GM04503 (cell line): ENCODE data around the gene MAP3K15.
A peak's percentile ranks its signal among the peaks of the same experiment; 100 is the strongest.

Source experiments
- DNase-seq: peaks from one replicate; pipeline ENCODE4 v3.0.0-alpha.2; 2012; ENCODE audit warnings: low read depth

Gene MAP3K15, protein sequence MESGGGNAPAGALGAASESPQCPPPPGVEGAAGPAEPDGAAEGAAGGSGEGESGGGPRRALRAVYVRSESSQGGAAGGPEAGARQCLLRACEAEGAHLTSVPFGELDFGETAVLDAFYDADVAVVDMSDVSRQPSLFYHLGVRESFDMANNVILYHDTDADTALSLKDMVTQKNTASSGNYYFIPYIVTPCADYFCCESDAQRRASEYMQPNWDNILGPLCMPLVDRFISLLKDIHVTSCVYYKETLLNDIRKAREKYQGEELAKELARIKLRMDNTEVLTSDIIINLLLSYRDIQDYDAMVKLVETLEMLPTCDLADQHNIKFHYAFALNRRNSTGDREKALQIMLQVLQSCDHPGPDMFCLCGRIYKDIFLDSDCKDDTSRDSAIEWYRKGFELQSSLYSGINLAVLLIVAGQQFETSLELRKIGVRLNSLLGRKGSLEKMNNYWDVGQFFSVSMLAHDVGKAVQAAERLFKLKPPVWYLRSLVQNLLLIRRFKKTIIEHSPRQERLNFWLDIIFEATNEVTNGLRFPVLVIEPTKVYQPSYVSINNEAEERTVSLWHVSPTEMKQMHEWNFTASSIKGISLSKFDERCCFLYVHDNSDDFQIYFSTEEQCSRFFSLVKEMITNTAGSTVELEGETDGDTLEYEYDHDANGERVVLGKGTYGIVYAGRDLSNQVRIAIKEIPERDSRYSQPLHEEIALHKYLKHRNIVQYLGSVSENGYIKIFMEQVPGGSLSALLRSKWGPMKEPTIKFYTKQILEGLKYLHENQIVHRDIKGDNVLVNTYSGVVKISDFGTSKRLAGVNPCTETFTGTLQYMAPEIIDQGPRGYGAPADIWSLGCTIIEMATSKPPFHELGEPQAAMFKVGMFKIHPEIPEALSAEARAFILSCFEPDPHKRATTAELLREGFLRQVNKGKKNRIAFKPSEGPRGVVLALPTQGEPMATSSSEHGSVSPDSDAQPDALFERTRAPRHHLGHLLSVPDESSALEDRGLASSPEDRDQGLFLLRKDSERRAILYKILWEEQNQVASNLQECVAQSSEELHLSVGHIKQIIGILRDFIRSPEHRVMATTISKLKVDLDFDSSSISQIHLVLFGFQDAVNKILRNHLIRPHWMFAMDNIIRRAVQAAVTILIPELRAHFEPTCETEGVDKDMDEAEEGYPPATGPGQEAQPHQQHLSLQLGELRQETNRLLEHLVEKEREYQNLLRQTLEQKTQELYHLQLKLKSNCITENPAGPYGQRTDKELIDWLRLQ (N-terminal part only)

GRCh38 chrX:19514791-19515614 lies at the start of gene MAP3K15:
MAP3K15 (minus strand) TSS chrX:19515508; CDS start chrX:19515261, 247 bp downstream.
- no peak for DNase-seq

DNA sequence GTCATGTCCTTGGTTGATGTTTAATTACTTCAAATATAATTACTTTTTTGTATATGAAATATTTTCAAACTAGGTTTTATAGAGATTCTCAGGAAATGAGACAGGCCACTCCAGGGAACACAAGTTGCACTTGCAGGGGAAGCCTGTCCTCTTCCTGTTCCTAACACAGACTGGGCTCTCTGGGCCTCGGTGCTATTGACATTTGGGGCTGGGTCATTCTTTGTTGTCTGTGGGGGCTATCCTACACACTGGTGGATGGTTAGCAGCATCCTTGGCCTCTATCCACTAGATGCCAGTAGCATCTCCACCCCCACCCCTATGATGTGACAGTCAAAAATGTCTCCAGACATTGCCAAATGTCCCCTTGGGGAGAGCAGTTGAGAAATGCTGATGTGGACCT lies 49.3 kb upstream of the MAP3K15 start:
- no peak for DNase-seq

GRCh38 chrX:19563746-19564145 lies 48.4 kb upstream of the MAP3K15 start:
- DNase-seq = no peak

- no peak for DNase-seq
Measured at GRCh38 chrX:19563327-19563726, 48.0 kb upstream of the MAP3K15 start.

DNA sequence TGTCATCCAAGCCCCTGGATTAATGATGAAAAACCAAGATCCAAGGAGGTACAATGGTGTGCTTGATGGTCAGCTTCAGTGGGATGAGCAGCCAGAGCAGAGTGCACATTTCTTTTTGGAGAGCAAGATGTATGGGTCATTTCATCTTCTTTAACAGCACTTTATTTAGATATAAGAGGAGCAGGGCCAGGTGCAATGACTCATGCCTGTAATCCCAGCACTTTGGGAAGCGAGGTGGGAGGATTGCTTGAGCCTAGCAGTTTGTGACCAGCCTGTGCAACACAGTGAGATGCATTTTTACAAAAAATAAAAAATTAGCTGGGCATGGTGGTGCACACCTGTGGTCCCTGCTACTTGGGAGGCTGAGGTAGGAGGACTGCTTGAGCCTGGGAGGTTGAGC lies 45.3 kb upstream of the MAP3K15 start:
- DNase-seq = no peak

DNA sequence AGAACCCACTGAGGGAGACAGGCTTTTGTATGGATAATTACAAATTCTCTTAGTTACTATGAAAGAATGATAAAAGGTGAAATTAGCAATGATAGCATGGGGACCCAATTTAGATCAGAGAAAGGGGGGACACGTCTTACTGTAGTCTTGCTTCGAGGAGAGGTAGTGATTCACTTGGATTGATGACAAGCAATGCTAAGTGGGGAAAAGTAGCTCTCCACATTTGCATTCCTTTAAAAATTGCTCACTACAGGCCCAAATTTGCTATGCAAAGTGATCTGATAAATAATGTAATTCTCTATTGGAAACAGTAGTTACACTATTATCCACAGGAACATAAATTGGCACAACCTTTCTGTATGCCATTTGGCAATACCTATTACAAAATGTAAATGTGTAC lies 42.5 kb upstream of the MAP3K15 start:
- DNase-seq = no peak

GRCh38 chrX:19556202-19556601 lies 40.9 kb upstream of the MAP3K15 start:
- no peak for DNase-seq

GRCh38 chrX:19555683-19556082 lies 40.4 kb upstream of the MAP3K15 start:
- no peak for DNase-seq

DNA sequence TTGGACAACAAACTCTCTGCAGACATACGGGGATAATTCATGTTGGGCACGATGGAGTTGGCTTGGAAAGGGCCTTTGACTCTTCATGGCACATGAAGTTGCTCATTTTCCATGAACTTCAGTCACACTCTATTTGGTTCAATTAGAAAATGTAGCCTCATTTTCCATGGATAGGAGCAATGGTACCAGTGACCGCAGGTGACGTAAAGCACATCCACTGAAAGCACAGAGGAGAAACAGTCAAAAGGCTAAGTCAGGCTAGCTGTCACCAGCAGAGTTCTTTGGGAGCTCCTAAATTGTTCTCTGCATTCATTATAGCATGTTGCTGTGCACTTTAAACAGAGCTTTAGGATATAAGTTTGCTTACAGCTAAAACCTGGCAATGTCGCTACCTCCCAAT lies 39.9 kb upstream of the MAP3K15 start:
- no peak for DNase-seq

- peak; percentile 37 for DNase-seq
Measured at GRCh38 chrX:19554786-19555185, 39.5 kb upstream of the MAP3K15 start.

- no peak for DNase-seq
Measured at GRCh38 chrX:19552793-19553192, 37.5 kb upstream of the MAP3K15 start.

GRCh38 chrX:19549838-19550237 lies 34.5 kb upstream of the MAP3K15 start:
- DNase-seq = no peak

- DNase-seq = no peak
Measured at GRCh38 chrX:19548934-19549333, 33.6 kb upstream of the MAP3K15 start.

DNA sequence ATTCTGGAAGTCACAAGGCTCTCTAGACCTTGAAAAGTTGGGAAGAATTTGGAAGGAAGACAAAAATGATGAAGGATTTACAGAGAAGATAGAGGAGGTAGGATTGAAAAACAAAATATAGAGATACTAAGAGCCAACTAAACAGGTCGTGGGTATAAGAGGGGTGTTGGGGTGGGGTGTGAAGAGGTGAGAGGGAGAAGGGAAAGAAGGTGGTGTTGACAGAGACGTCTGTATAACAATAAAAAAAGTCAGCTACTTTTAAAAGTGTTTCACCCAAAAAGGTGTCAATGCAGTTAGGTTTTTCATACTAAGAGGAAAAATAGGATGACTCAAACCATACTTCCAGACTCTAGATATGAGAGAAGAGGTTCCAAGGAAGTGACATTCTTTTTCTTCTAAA lies 33.0 kb upstream of the MAP3K15 start:
- DNase-seq = no peak

DNA sequence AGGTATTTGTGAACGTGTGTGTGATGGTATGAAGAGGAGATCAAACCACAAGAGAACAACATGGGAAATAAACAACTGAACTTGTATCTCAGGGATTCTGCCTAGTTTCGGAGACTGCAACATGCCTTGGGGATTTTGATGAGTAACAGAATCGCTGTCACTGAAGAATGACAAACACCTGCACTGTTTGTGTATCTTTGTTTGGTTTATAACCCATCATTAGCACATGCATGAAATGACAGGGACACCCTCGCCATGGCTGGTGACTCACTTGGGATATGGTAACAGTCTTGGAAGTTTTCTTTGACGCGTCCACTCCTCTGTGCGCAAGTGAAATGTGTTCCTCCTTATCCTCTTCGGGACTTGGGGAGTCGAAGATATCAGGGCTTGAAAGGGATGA lies 30.3 kb upstream of the MAP3K15 start:
- DNase-seq = no peak

GRCh38 chrX:19544693-19545305 lies 29.5 kb upstream of the MAP3K15 start:
- peak; percentile 20 for DNase-seq

- no peak for DNase-seq
Measured at GRCh38 chrX:19543951-19544381, 28.7 kb upstream of the MAP3K15 start.

GRCh38 chrX:19543020-19543715 lies 27.9 kb upstream of the MAP3K15 start:
- no peak for DNase-seq

- DNase-seq = no peak
Measured at GRCh38 chrX:19541931-19542330, 26.6 kb upstream of the MAP3K15 start.

DNA sequence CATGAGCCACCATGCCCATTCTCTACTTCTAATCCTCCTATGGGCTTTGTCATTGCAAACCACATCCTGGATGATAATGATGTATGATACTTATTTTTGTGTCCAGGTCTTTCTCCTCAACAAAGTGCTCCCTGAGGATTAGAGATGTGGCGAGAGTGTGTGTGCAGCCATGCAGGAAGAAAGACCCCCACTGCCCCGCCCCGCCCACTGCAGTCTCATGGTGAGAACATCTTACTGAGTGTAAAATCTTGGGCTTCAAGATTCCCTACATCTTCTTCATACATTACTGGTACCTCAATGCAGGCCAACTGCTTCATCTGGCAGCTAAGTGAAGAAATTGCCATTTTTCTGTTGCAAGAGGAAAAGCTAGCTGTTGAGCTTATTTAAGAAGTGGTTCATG lies 25.9 kb upstream of the MAP3K15 start:
- no peak for DNase-seq
